GM12873 (cell line): ENCODE results near the gene FAF1.
A peak's percentile ranks its signal among the peaks of the same experiment; 100 is the strongest.

Source experiments
- CTCF ChIP-seq: IDR thresholded peaks from 2 replicates; pipeline ENCODE4 v1.5.1; 2012; ENCODE audit warnings: low read depth, mild to moderate bottlenecking, moderate library complexity, low read length, control low read depth; ENCODE audit not compliant: insufficient read depth; ENCODE audit errors: missing control alignments

The FAF1 gene

GRCh38 chr1:50959913-50960844, at the start of gene FAF1:
Gene FAF1 (minus strand): TSS chr1:50960267. CDS start chr1:50959811, 456 bp downstream.
- TF ChIP-seq CTCF = peak; percentile 22

- no peak for TF ChIP-seq CTCF
Measured at GRCh38 chr1:51009381-51009780, 49.3 kb upstream of the FAF1 start.

GRCh38 chr1:51002516-51002915, 42.4 kb upstream of the FAF1 start:
- no peak for TF ChIP-seq CTCF

- TF ChIP-seq CTCF = no peak
Measured at GRCh38 chr1:51000651-51001050, 40.6 kb upstream of the FAF1 start.

- TF ChIP-seq CTCF = no peak
Measured at GRCh38 chr1:51000160-51000559, 40.1 kb upstream of the FAF1 start.

GRCh38 chr1:50996083-50996482, 36.0 kb upstream of the FAF1 start:
- TF ChIP-seq CTCF = no peak

- no peak for TF ChIP-seq CTCF
Measured at GRCh38 chr1:50995651-50996050, 35.6 kb upstream of the FAF1 start.
